Ishikawa (cell line): Measurements from ENCODE around the gene TOR1A.

Experiments used
- CEBPB ChIP-seq: IDR thresholded peaks from 2 replicates; pipeline ENCODE4 v1.6.1; 2012
- EP300 ChIP-seq: IDR thresholded peaks from 2 replicates; pipeline ENCODE4 v1.6.1; 2012; ENCODE audit warnings: borderline replicate concordance
- NFIC ChIP-seq: IDR thresholded peaks from 2 replicates; pipeline ENCODE4 v1.6.1; 2012
- RAD21 ChIP-seq: IDR thresholded peaks from 2 replicates; pipeline ENCODE4 v1.6.1; 2012; ENCODE audit warnings: low read depth
- REST ChIP-seq: IDR thresholded peaks from 2 replicates; pipeline ENCODE4 v1.6.1; 2012; ENCODE audit warnings: low read depth, mild to moderate bottlenecking
- USF1 ChIP-seq: IDR thresholded peaks from 2 replicates; pipeline ENCODE4 v1.6.1; 2012
- YY1 ChIP-seq: IDR thresholded peaks from 2 replicates; pipeline ENCODE4 v1.6.1; 2012; ENCODE audit warnings: low read depth
- ZBTB7A ChIP-seq: IDR thresholded peaks from 2 replicates; pipeline ENCODE4 v1.6.1; 2012; ENCODE audit warnings: low read depth

GRCh38 chr9:129839324-129840023 lies 15.5 kb upstream of the TOR1A start:
- no peak for TF ChIP-seq REST
- no peak for TF ChIP-seq USF1
- TF ChIP-seq RAD21: no peak
- TF ChIP-seq YY1: no peak
- no peak for TF ChIP-seq CEBPB
- no peak for TF ChIP-seq EP300
- no peak for TF ChIP-seq ZBTB7A
- TF ChIP-seq NFIC: no peak
